CD4-positive, CD25-positive, alpha-beta regulatory T cell (primary cell): ENCODE results near the gene PTPRG. TPM values are rescaled to one million over a fixed set of nuclear protein-coding genes. Genes with fewer than 3 reads are reported as not detected.

ENCODE experiments used
- ATAC-seq, 2 donors: fragments of 150-1000 bp; cut with Tn5 transposase; one replicate each; pipeline ENCODE4 v1.10.0; 2021; ENCODE audit warnings: low read depth in 2 of 2, moderate number of reproducible peaks in 2 of 2, moderate library complexity in 1 of 2
- DNase-seq, 3 donors: peaks; one replicate each; pipeline versions ENCODE4 v3.0.0 to v3.0.0-alpha.2; 2012 to 2022; ENCODE audit warnings: mixed read lengths in 1 of 3
- H3K27ac ChIP-seq: one replicate; pipeline ENCODE4 v1.7.0; 2013; ENCODE audit warnings: mild to moderate bottlenecking, low read length; ENCODE audit not compliant: insufficient read depth, poor library complexity, severe bottlenecking
- H3K27me3 ChIP-seq: one replicate; pipeline ENCODE4 v1.7.0; 2013; ENCODE audit warnings: low read length; ENCODE audit not compliant: control insufficient read depth, insufficient read depth
- H3K36me3 ChIP-seq: one replicate; pipeline ENCODE4 v1.7.0; 2013; ENCODE audit warnings: mild to moderate bottlenecking, low read length, moderate library complexity; ENCODE audit not compliant: control insufficient read depth, insufficient read depth
- H3K4me1 ChIP-seq: 2 replicates; pipeline ENCODE4 v1.7.0; 2013; ENCODE audit warnings: mild to moderate bottlenecking, low read length; ENCODE audit not compliant: insufficient read depth, control insufficient read depth, poor library complexity, severe bottlenecking
- H3K4me3 ChIP-seq: one replicate; pipeline ENCODE4 v1.7.0; 2013; ENCODE audit warnings: low read depth, mild to moderate bottlenecking, low read length, moderate library complexity
- H3K9me3 ChIP-seq, 2 experiments: 1 replicate in 1 of 2; 2 replicates in 1 of 2; pipeline ENCODE4 v1.7.0; 2013; ENCODE audit warnings: low read length in 2 of 2, mild to moderate bottlenecking in 1 of 2, moderate library complexity in 1 of 2; ENCODE audit not compliant: control insufficient read depth in 2 of 2
- H3K27ac Mint-ChIP-seq, 3 donors: one replicate each; pipeline ENCODE4 v1.8.0; 2020 to 2022; ENCODE audit warnings: mild to moderate bottlenecking in 3 of 3, mixed read lengths in 3 of 3, moderate library complexity in 2 of 3
- H3K27me3 Mint-ChIP-seq: one replicate; pipeline ENCODE4 v1.8.0; 2022; ENCODE audit warnings: mild to moderate bottlenecking, mixed read lengths
- H3K36me3 Mint-ChIP-seq: one replicate; pipeline ENCODE4 v1.8.0; 2020; ENCODE audit warnings: mixed read lengths
- H3K4me1 Mint-ChIP-seq, 4 donors: one replicate each; pipeline ENCODE4 v1.8.0; 2020 to 2022; ENCODE audit warnings: mixed read lengths in 4 of 4, mild to moderate bottlenecking in 1 of 4
- H3K4me3 Mint-ChIP-seq, 4 donors: one replicate each; pipeline ENCODE4 v1.8.0; 2020 to 2022; ENCODE audit warnings: mild to moderate bottlenecking in 4 of 4, mixed read lengths in 4 of 4, moderate library complexity in 3 of 4
- H3K9me3 Mint-ChIP-seq, 7 donors: one replicate each; pipeline ENCODE4 v1.8.0; 2020 to 2022; ENCODE audit warnings: mixed read lengths in 7 of 7, mild to moderate bottlenecking in 3 of 7, moderate library complexity in 2 of 7
- polyA plus RNA-seq, 4 donors: library from polyadenylated mRNA; unstranded; fragments of 300-500 nt; fragmentation: Illumina TruSeq; gene quantifications; one replicate each; pipeline ENCODE4 v1.2.3, GENCODE V29; 2021
- total RNA-seq: library from RNA; stranded (reverse); gene quantifications from one replicate; pipeline ENCODE4 v1.2.3, GENCODE V29; 2022

Gene PTPRG
- total and polyA plus RNA-seq, 5 donors from 2014 or later = not detected

DNA sequence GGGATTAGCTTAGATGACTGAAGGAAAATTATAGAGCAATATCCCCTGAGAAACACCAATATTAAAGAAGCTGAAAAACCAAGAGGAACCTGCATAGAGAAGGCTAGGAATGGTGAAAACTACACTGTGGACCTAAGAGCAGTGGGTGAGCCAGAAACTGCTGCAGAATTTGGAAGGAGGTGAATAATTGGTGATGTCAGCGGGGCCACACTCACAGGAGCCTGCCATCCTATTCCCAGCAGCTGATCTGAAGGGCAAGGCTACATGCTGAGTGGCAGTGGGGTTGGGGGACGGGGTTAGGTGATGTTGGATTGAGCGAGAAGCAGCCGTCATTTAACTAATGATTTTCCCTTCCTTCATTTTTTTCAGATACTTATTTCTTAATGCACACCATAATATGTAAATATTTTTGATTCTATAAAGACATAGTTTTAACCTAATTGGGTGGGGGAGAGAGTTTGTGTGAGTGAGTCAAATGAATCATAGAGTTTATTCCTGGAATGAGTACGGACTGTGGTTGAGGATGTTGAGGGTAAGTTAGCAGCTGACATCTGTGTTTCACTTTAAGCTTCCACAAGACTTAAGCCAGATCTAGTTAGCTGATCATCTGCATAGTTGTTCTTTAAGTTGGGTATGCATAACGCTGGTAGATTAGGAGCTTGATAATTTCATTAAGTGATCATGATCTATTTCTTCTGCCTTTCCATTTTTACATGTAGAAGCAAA lies 222.8 kb downstream of the PTPRG start:
- Mint-ChIP-seq H3K36me3 (no peaks in the 10 kb centered on the region), H3K4me3 (no peak overlapping the region), H3K27ac (no peak overlapping the region), H3K4me1 (no peaks in the 10 kb centered on the region), H3K27me3 (no peaks in the 10 kb centered on the region), H3K9me3 (peaks cover 0 to 9% (median 2%) of the 10 kb centered on the region in 7 donors)
- Histone ChIP-seq H3K27ac (no peak overlapping the region), H3K9me3 (no peaks in the 10 kb centered on the region), H3K27me3 (no peaks in the 10 kb centered on the region), H3K4me3 (no peak overlapping the region), H3K36me3 (no peaks in the 10 kb centered on the region), H3K4me1 (no peaks in the 10 kb centered on the region)
- ATAC-seq (no peak), DNase-seq (no peak)

- Mint-ChIP-seq H3K4me1 (no peaks in the 10 kb centered on the region), H3K27me3 (no peaks in the 10 kb centered on the region), H3K27ac (no peak overlapping the region), H3K9me3 (peaks cover 0 to 3% (median 0%) of the 10 kb centered on the region in 7 donors), H3K36me3 (no peaks in the 10 kb centered on the region), H3K4me3 (no peak overlapping the region)
- no peak overlapping the region for H3K4me3 ChIP-seq
- H3K4me1 ChIP-seq = no peaks in the 10 kb centered on the region
- no peaks in the 10 kb centered on the region for H3K9me3 ChIP-seq
- DNase-seq (no peak), ATAC-seq (no peak)
- H3K36me3 ChIP-seq = no peaks in the 10 kb centered on the region
- H3K27ac ChIP-seq = no peak overlapping the region
- no peaks in the 10 kb centered on the region for H3K27me3 ChIP-seq
Measured at GRCh38 chr3:61788623-61789507, 227.5 kb downstream of the PTPRG start.

GRCh38 chr3:61789861-61790260 lies 228.5 kb downstream of the PTPRG start:
- Mint-ChIP-seq H3K9me3 (peaks cover 0 to 3% (median 0%) of the 10 kb centered on the region in 7 donors), H3K27me3 (no peaks in the 10 kb centered on the region), H3K4me1 (no peaks in the 10 kb centered on the region), H3K27ac (no peak overlapping the region), H3K4me3 (no peak overlapping the region), H3K36me3 (no peaks in the 10 kb centered on the region)
- ATAC-seq = no peak
- Histone ChIP-seq H3K4me3 (no peak overlapping the region), H3K36me3 (no peaks in the 10 kb centered on the region), H3K27ac (no peak overlapping the region), H3K27me3 (no peaks in the 10 kb centered on the region), H3K4me1 (no peaks in the 10 kb centered on the region), H3K9me3 (no peaks in the 10 kb centered on the region)
- no peak for DNase-seq

- no peaks in the 10 kb centered on the region for H3K36me3 Mint-ChIP-seq
- ATAC-seq (no peak), DNase-seq (no peak)
- no peak overlapping the region for H3K27ac Mint-ChIP-seq
- H3K4me1 Mint-ChIP-seq = no peaks in the 10 kb centered on the region
- no peak overlapping the region for H3K27ac ChIP-seq
- no peaks in the 10 kb centered on the region for H3K27me3 ChIP-seq
- no peaks in the 10 kb centered on the region for H3K9me3 ChIP-seq
- no peaks in the 10 kb centered on the region for H3K4me1 ChIP-seq
- H3K4me3 ChIP-seq = no peak overlapping the region
- no peak overlapping the region for H3K4me3 Mint-ChIP-seq
- peaks cover 0 to 3% (median 0%) of the 10 kb centered on the region in 7 donors for H3K9me3 Mint-ChIP-seq
- no peaks in the 10 kb centered on the region for H3K36me3 ChIP-seq
- H3K27me3 Mint-ChIP-seq = no peaks in the 10 kb centered on the region
Measured at GRCh38 chr3:61790411-61790810, 229.0 kb downstream of the PTPRG start.

GRCh38 chr3:61793056-61793455 lies 231.7 kb downstream of the PTPRG start:
- peaks cover 0 to 3% (median 0%) of the 10 kb centered on the region in 7 donors for H3K9me3 Mint-ChIP-seq
- ATAC-seq = no peak
- H3K36me3 Mint-ChIP-seq = no peaks in the 10 kb centered on the region

DNA sequence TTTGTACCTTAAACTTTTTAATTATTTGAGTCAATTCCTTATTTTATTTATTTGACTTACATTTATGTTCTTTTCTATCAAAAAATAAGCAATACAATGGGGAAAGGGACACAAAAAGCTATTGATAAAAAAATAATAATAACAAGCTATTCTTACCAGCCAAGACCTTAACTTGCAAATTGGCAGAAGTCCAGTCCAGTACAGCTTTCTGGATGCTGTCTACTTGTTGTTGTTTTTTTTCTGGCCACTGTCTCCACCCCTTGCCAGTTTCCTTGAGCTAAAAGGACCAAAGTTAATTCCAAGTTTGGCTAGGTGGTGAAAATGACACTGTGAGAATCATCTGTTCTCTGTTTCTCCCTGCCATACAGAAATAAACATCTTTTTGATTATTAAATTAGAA lies 232.2 kb downstream of the PTPRG start:
- Mint-ChIP-seq H3K4me1 (no peaks in the 10 kb centered on the region), H3K9me3 (peaks cover 0 to 3% (median 0%) of the 10 kb centered on the region in 7 donors), H3K36me3 (no peaks in the 10 kb centered on the region), H3K27me3 (no peaks in the 10 kb centered on the region), H3K4me3 (no peak overlapping the region), H3K27ac (no peak overlapping the region)
- Histone ChIP-seq H3K4me3 (no peak overlapping the region), H3K36me3 (no peaks in the 10 kb centered on the region), H3K9me3 (no peaks in the 10 kb centered on the region), H3K27ac (no peak overlapping the region), H3K4me1 (no peaks in the 10 kb centered on the region), H3K27me3 (no peaks in the 10 kb centered on the region)
- ATAC-seq (no peak), DNase-seq (no peak)

More at GRCh38 chr3:61793056-61793455, 231.7 kb downstream of the PTPRG start:
- Histone ChIP-seq H3K27ac (no peak overlapping the region), H3K9me3 (no peaks in the 10 kb centered on the region), H3K4me1 (no peaks in the 10 kb centered on the region), H3K27me3 (no peaks in the 10 kb centered on the region), H3K36me3 (no peaks in the 10 kb centered on the region), H3K4me3 (no peak overlapping the region)
- DNase-seq = no peak
- no peaks in the 10 kb centered on the region for H3K4me1 Mint-ChIP-seq
- no peak overlapping the region for H3K4me3 Mint-ChIP-seq
- H3K27me3 Mint-ChIP-seq = no peaks in the 10 kb centered on the region
- H3K27ac Mint-ChIP-seq = no peak overlapping the region

DNA sequence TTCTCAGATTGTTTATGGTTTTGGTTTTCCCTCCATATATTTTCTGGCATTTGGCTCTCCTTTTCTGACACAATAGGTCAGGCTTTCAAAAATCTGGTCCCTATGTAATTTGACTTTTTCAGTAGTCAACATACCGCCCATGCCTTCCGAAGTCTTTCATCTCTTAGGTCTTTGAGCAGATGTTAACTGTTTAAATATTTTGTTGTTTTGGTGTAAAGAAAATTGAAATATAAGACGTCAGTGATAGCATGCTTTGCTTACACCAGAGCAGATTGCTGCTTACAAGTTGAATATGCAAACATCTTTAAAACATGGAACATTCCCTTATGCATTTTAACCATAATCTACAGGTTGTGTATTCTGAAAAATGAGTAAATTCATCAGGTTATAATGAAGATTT lies 233.0 kb downstream of the PTPRG start:
- DNase-seq (no peak), ATAC-seq (no peak)
- H3K36me3 ChIP-seq = no peaks in the 10 kb centered on the region
- H3K36me3 Mint-ChIP-seq = no peaks in the 10 kb centered on the region
- H3K4me1 Mint-ChIP-seq = no peaks in the 10 kb centered on the region
- no peak overlapping the region for H3K27ac Mint-ChIP-seq
- H3K9me3 Mint-ChIP-seq = peaks cover 0 to 3% (median 0%) of the 10 kb centered on the region in 7 donors
- H3K27me3 Mint-ChIP-seq = no peaks in the 10 kb centered on the region
- no peaks in the 10 kb centered on the region for H3K27me3 ChIP-seq
- H3K4me3 Mint-ChIP-seq = no peak overlapping the region
- no peak overlapping the region for H3K4me3 ChIP-seq
- no peaks in the 10 kb centered on the region for H3K4me1 ChIP-seq
- no peaks in the 10 kb centered on the region for H3K9me3 ChIP-seq
- H3K27ac ChIP-seq = no peak overlapping the region
